ENCODE results near the gene PER2.

PER2 gene

DNA sequence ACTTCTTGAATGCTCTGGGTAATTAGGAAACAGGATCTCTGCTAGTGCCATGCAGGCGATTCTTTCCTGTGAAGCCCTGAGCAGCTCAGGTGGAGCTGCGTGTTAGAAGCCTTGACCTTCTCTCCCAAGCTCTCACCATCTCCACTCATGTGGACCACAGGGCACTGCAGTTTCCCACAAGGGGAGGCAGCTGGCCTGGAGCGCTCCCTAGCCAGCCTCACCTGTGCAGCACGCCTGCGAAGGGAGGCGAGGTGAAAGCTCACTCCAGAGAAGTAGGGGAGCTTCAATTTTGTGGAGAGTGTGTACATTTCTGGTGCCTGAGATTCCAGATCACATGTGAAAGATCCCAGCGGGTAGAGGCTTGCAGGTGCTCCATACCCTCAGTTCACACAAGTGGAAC is 37.5 kb downstream of the PER2 start:
- H3K4me1 ChIP-seq (ENCODE audit: control insufficient read depth, insufficient read depth, low read length), result no peaks in the 10 kb centered on the region
- CTCF ChIA-PET, result no interaction called here
- H3K36me3 ChIP-seq (ENCODE audit: control insufficient read depth in 2 of 2, insufficient read depth in 1 of 2, low read length in 2 of 2), result peaks cover 0 to 18% of the 10 kb centered on the region in 2 experiments; a peak in 1 of 3 replicates
- POLR2A ChIA-PET, result no interaction called here
- no peak overlapping the region for H3K27ac ChIP-seq (ENCODE audit: extremely low read depth, low read depth, low read length)
- H3K4me3 ChIP-seq (ENCODE audit: low read depth, low read length), result no peak overlapping the region
- TF ChIP-seq, protein P1, sequence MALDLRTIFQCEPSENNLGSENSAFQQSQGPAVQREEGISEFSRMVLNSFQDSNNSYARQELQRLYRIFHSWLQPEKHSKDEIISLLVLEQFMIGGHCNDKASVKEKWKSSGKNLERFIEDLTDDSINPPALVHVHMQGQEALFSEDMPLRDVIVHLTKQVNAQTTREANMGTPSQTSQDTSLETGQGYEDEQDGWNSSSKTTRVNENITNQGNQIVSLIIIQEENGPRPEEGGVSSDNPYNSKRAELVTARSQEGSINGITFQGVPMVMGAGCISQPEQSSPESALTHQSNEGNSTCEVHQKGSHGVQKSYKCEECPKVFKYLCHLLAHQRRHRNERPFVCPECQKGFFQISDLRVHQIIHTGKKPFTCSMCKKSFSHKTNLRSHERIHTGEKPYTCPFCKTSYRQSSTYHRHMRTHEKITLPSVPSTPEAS (tag by site-specific recombination; IDR thresholded peaks at IDR 0.05), result no peak
- TF ChIP-seq, protein P2, sequence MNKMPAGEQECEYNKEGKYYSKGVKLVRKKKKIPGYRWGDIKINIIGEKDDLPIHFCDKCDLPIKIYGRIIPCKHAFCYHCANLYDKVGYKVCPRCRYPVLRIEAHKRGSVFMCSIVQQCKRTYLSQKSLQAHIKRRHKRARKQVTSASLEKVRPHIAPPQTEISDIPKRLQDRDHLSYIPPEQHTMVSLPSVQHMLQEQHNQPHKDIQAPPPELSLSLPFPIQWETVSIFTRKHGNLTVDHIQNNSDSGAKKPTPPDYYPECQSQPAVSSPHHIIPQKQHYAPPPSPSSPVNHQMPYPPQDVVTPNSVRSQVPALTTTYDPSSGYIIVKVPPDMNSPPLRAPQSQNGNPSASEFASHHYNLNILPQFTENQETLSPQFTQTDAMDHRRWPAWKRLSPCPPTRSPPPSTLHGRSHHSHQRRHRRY (tag by site-specific recombination; IDR thresholded peaks at IDR 0.05), result no peak
- TF ChIP-seq, protein P3, sequence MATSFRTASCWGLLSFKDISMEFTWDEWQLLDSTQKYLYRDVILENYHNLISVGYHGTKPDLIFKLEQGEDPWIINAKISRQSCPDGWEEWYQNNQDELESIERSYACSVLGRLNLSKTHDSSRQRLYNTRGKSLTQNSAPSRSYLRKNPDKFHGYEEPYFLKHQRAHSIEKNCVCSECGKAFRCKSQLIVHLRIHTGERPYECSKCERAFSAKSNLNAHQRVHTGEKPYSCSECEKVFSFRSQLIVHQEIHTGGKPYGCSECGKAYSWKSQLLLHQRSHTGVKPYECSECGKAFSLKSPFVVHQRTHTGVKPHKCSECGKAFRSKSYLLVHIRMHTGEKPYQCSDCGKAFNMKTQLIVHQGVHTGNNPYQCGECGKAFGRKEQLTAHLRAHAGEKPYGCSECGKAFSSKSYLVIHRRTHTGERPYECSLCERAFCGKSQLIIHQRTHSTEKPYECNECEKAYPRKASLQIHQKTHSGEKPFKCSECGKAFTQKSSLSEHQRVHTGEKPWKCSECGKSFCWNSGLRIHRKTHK (tag by site-specific recombination; IDR thresholded peaks at IDR 0.05), result no peak
- no peaks in the 10 kb centered on the region for H3K9me3 ChIP-seq (ENCODE audit: control insufficient read depth, insufficient read depth, low read depth, low read length)

DNA sequence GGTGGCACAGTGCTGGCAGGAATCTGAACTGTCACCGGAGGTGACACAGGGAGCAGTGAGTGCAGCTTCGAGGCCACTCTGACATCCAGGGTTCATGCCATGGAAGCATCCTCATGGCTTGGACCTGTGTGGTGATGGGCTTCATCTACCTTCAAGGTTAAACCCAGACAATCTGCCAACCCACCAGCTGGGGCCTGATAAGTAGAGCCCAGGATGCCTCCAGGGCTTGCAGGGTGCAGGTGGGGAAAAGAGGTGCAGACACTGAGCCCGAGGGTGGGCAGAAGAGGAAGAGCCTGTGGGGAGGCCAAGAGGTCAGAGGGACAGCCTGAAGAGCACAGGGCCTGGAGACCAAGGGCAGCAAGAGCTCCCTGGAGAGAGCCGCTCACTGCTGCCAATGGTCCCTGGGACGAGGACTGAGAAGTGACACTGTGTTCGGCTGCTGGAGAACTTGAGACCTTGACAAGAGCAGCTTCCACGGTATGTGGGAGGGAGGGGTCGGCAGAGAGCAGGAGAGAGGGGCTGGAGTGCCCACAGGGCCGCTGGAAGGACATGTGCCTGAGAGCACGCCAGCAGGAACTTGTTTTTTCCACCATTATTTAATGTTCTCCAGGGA is 40.5 kb downstream of the PER2 start:
- TF ChIP-seq GFI1B (tag by site-specific recombination; IDR thresholded peaks at IDR 0.05) (no peak), ZNF677 (tag by site-specific recombination; IDR thresholded peaks at IDR 0.05) (peak; percentile 88), SP3 (tag by site-specific recombination; IDR thresholded peaks at IDR 0.05) (no peak)
- Histone ChIP-seq H3K36me3 (ENCODE audit: control insufficient read depth in 2 of 2, insufficient read depth in 1 of 2, low read length in 2 of 2) (peaks cover 0 to 8% of the 10 kb centered on the region in 2 experiments; a peak in 1 of 3 replicates), H3K27ac (ENCODE audit: extremely low read depth, low read depth, low read length) (no peak overlapping the region), H3K4me1 (ENCODE audit: control insufficient read depth, insufficient read depth, low read length) (peaks cover 4% of the 10 kb centered on the region), H3K9me3 (ENCODE audit: control insufficient read depth, insufficient read depth, low read depth, low read length) (no peaks in the 10 kb centered on the region), H3K4me3 (ENCODE audit: low read depth, low read length) (no peak overlapping the region)
- ChIA-PET CTCF (interaction anchor here (0.6 to 2.7 kb wide), 5 partner anchors 8 to 772 kb away, joined by 3 to 7 read pairs (median 5); no protein-coding TSS in a partner anchor), POLR2A (no interaction called here)

DNA sequence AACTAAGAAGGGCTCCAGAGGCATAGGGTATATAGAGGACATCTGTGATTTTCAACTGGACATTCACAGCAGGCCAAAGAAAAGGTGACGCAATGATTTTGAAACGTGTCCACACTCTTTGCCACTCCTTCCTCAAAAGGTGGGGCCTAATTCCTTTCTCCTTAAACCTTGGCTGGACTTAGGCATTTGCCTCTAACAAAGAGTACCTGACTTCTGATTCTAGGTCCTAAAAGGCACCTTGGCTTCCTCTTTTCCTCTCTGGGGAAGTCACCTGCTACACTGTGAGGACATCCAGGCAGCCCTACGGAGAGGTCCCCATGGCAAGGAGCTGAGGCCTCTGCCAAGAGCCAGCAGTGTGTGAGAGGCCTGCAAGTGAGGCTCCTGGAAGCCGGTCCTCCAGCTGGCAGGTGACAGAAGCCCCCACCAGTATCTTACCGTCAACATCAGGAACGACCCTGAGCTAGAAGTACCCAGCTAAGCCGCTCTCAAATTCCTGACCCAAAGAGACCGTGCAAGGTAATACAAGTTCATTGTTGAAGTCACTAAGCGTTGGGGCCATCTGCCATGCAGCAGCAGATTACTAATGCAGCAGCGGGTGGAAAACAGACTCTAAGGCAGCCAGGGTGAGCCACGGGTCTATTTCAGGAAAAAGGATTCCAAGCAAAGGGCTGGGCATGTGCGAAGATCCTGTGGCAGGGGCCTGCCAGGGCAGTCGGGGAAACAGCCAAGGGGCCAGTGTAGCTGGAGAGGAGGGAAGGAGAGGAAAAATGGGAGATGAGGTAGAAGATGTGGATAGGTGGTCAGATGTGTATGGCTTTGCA is 41.2 kb downstream of the PER2 start:
- Histone ChIP-seq H3K4me3 (ENCODE audit: low read depth, low read length) (no peak overlapping the region), H3K4me1 (ENCODE audit: control insufficient read depth, insufficient read depth, low read length) (peaks cover 4% of the 10 kb centered on the region), H3K27ac (ENCODE audit: extremely low read depth, low read depth, low read length) (no peak overlapping the region), H3K36me3 (ENCODE audit: control insufficient read depth in 2 of 2, insufficient read depth in 1 of 2, low read length in 2 of 2) (peaks cover 0 to 8% of the 10 kb centered on the region in 2 experiments; a peak in 1 of 3 replicates), H3K9me3 (ENCODE audit: control insufficient read depth, insufficient read depth, low read depth, low read length) (no peaks in the 10 kb centered on the region)
- TF ChIP-seq ZNF555 (tag by site-specific recombination; conservative IDR thresholded peaks at IDR 0.05) (no peak), ZSCAN23 (tag by site-specific recombination; IDR thresholded peaks at IDR 0.05) (no peak), ZNF548 (tag by site-specific recombination; IDR thresholded peaks at IDR 0.05) (no peak), ZBTB48 (tag by site-specific recombination; IDR thresholded peaks at IDR 0.05) (no peak), ZNF623 (tag by site-specific recombination; IDR thresholded peaks at IDR 0.05) (peak; percentile 63)
- ChIA-PET CTCF (interaction anchor here (0.7 to 2.7 kb wide), 3 partner anchors 9 to 16 kb away, joined by 3 to 7 read pairs (median 7); no protein-coding TSS in a partner anchor), POLR2A (no interaction called here)

DNA sequence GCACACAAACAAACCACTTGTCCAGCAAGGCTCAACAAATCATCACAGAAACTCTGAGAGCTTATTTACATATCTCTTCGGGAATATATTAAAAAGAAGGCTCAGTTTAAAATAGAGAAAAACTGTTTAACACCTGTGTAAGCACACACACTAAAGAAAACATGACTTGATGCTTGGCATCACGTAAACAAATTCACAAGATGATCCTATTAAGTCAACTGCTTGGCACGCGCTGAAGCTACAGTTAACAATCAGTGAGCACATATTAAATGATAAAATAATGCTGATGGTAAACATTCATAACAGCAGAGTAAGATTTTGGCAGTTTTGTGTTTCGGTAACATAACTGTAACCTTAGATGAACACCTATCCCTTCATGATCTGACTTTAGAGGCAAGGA is 44.3 kb downstream of the PER2 start:
- POLR2A ChIA-PET, result no interaction called here
- CTCF ChIA-PET, result interaction anchor here (0.9 to 3.0 kb wide), 3 partner anchors 9 to 19 kb away, joined by 3 to 17 read pairs (median 4); no protein-coding TSS in a partner anchor

More for the DNA sequence above, 44.3 kb downstream of the PER2 start:
- no peak for TF ChIP-seq ZIC2 (tag by site-specific recombination; IDR thresholded peaks at IDR 0.05)
- TF ChIP-seq, protein P4, sequence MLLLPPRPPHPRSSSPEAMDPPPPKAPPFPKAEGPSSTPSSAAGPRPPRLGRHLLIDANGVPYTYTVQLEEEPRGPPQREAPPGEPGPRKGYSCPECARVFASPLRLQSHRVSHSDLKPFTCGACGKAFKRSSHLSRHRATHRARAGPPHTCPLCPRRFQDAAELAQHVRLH (tag by site-specific recombination; IDR thresholded peaks at IDR 0.05), result no peak
- no peak for TF ChIP-seq ZNF830 (tag by site-specific recombination; IDR thresholded peaks at IDR 0.05; ENCODE audit: low read depth)
- TF ChIP-seq, protein P5, sequence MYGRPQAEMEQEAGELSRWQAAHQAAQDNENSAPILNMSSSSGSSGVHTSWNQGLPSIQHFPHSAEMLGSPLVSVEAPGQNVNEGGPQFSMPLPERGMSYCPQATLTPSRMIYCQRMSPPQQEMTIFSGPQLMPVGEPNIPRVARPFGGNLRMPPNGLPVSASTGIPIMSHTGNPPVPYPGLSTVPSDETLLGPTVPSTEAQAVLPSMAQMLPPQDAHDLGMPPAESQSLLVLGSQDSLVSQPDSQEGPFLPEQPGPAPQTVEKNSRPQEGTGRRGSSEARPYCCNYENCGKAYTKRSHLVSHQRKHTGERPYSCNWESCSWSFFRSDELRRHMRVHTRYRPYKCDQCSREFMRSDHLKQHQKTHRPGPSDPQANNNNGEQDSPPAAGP (tag by site-specific recombination; IDR thresholded peaks at IDR 0.05), result no peak
- TF ChIP-seq MEIS1 (CRISPR knock-in tag; IDR thresholded peaks at IDR 0.05; ENCODE audit: borderline replicate concordance), result no peak
- no peak for TF ChIP-seq HOXC10 (CRISPR knock-in tag; IDR thresholded peaks at IDR 0.05)
- no peak for TF ChIP-seq ZNF146 (tag by site-specific recombination; IDR thresholded peaks at IDR 0.05)
- TF ChIP-seq ZNF560 (tag by site-specific recombination; IDR thresholded peaks at IDR 0.05; ENCODE audit: borderline replicate concordance), result no peak
- TF ChIP-seq IKZF3 (tag by site-specific recombination; IDR thresholded peaks at IDR 0.05), result no peak
- no peak for TF ChIP-seq ZNF354C (tag by site-specific recombination; IDR thresholded peaks at IDR 0.05; ENCODE audit: borderline replicate concordance, low read depth)
- no peak for TF ChIP-seq ZNF121 (tag by site-specific recombination; IDR thresholded peaks at IDR 0.05)
- peaks cover 4% of the 10 kb centered on the region for H3K4me1 ChIP-seq (ENCODE audit: control insufficient read depth, insufficient read depth, low read length)
- H3K36me3 ChIP-seq (ENCODE audit: control insufficient read depth in 2 of 2, insufficient read depth in 1 of 2, low read length in 2 of 2), result peaks cover 0 to 3% of the 10 kb centered on the region in 2 experiments; a peak in 1 of 3 replicates
- no peak overlapping the region for H3K27ac ChIP-seq (ENCODE audit: extremely low read depth, low read depth, low read length)
- H3K9me3 ChIP-seq (ENCODE audit: control insufficient read depth, insufficient read depth, low read depth, low read length), result no peaks in the 10 kb centered on the region
- H3K4me3 ChIP-seq (ENCODE audit: low read depth, low read length), result no peak overlapping the region

All from HEK293 (cell line).